Myocyte (in vitro differentiated cells): ENCODE data around the gene LMTK2. TPM values are rescaled to one million over a fixed set of nuclear protein-coding genes. Genes with fewer than 3 reads are reported as not detected.

Experiments used
- DNase-seq: peaks from one replicate; pipeline ENCODE4 v3.0.0-alpha.2; 2012; ENCODE audit warnings: low read depth
- polyA plus RNA-seq: library from polyadenylated mRNA; unstranded; fragments of >200 nt; gene quantifications from one replicate; pipeline ENCODE4 v1.2.1, GENCODE V29; 2012; ENCODE audit warnings: missing spikeins
- total RNA-seq: library from RNA; depleted of rRNA; stranded (reverse); fragments of >200 nt; gene quantifications from 2 replicates; pipeline ENCODE4 v1.2.3, GENCODE V29; 2014

The LMTK2 gene
- 7.1 and 7.3 TPM in 2 replicates for total RNA-seq
- 4.1 TPM for polyA plus RNA-seq

DNA sequence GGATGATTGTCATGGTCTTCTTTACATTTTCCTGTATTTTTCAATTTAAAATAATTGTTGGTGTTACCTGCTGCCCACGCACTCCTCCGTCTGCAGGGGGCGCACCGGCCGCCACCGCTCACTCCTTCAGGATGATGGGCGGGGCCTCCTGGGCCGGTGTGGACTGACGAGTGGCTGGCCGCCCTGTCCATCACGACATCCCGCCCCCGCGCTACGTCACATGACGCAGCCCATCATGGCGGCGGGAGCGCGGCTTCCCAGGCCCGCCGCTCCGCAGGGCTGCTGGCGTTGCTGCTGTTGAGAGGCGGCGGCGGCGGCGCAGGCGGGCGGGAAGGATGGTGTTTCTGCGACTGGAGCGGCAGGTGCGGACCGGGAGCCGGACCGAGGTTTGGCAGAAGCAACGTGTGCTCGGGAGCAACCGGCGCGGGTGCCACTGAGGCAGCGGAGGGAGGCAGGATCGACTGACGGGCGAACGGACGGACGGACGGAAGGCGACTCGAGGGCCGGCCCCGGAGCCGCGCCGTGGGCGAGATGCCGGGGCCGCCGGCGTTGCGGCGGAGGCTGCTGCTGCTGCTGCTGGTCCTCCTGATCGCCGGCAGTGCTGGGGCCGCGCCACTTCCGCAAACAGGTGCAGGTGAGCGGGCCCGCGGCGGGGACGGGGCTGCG is at the start of gene LMTK2:
Gene LMTK2, plus strand, starts transcription at position 216 of the 666 bp plus-strand sequence. Its CDS starts 316 bp downstream, at position 532.
- peak; percentile 96 for DNase-seq

DNA sequence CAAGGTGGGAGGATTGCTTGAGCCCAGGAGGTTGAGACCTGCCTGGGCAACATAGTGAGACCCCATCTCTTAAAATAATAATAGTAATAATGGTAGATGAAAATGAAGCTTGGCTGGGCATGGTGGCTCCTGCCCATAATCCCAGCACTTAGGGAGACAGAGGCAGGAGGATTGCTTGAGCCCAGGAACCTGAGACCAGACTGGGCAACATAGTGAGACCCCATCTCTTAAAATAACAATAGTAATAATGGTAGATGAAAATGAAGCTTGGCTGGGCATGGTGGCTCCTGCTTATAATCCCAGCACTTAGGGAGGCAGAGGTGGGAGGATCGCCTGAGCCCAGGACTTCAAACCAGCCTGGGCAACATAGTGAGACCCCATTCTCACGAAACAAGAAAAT is 49.5 kb upstream of the LMTK2 start:
- DNase-seq, result no peak

DNA sequence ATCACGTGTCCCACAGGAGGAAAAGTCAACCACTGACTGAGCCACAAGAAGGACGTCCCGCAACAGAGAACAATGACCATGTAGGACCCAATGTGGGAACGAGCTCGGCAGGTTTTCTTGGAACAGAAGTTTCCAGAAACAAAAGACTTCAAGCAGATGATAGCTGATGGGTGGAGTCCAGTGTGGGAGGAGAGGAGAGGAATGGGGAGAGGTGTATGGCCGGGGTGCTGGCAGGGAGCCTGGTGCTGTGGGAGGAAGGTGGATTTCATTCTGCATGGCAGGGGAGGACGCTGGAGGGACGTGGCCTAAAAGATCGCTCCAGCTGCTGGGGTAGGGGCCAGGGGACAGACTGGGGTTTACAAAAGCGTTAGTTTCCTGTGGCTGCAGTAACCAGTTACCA is 48.5 kb upstream of the LMTK2 start:
- no peak for DNase-seq

DNA sequence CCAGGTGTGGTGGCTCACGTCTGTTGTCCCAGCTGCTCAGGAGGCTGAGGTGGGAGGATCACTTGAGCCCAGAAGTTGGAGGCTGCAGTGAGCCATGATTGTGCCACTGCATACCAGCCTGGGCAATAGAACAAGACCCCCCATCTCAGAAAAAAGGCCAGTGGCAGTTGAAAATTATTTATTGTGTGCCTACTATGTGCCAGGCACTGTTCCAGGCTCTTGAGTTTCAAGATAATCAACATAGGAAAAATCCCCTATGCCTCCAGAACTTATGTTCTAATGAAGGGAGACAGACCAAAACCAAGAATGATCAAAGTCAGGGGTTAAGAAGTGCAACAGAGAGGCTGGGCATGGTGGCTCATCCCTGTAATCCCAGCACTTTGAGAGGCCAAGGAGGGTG is 42.4 kb upstream of the LMTK2 start:
- DNase-seq, result no peak

DNA sequence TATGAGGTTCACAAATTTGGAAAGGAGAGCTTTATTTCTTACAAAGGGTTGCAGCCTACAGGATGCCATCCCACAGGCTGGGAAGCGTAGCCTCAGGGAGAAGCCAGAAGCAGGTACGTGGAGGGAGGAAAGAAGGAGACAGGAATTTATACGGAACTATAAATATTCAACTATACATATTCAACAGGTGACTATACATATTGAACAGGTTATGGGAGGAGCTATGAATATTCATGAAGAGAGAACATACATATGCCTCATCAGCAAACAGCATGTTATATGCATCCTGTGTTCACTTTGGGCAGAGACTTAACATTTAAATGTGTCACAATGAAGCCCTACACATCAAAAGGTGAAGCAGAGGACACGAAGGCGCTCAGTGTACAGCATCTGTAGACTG is 40.5 kb upstream of the LMTK2 start:
- DNase-seq, result no peak

DNA sequence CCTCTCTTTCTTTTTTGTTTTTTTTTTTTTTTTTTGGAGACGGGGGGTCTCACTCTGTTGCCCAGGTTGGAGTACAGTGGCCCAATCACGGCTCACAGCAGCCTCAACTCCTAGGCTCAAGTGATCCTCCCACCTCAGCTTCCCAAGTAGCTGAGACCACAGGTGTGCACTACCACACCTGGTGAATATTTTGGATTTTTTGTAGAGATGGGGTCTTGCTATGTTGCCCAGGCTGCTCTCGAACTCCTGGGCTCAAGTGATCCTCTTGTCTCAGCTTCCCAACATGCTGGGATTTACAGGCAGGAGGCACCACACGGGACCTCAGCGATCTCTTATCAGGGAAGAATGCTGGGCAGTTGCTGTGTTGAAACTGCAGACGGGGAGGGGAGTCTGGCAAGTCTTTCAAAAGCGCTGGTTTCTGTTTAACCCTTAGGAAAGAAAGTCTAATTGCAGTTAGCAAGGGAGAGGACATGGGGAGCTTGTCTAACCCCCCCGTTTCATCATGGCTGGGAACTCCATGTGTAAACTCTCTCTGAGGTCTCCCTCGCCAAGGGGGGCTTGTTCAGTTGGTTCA is 39.6 kb upstream of the LMTK2 start:
- DNase-seq, result no peak

DNA sequence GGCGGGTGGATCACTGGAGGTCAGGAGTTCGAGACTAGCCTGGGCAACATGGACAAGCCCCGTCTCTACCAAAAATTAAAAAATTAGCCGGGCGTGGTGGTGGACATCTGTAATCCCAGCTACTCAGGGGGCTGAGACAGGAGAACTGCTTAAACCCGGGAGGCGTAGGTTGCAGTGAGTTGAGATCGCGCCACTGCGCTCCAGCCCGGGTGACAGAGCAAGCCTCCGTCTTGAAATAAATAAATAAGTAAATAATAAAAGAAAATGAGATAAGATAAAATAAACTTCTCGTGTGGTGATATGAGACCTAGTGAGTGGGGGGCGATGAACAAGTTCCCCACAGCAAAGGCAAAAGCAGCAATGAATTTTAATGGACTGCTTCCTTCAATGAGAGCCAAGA is 33.6 kb upstream of the LMTK2 start:
- DNase-seq, result no peak

DNA sequence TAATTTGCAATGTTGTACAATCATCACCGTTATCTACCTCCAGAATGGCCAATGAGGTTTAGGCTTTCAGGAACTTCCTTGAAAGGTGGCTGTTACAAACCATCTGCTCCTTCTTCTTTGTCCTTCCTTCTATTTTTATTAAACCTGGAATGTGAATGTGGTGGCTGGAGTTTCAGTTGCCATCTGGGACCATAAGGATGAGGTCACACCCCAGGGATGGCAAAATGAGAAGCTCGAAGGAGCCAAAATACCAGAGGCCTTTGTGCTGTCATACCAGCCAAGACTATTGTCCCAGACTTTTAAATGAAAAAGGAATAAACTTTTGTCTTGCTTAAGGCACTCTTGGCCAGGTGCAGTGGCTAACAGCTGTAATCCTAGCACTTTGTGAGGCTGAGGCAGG is 30.9 kb upstream of the LMTK2 start:
- peak; percentile 89 for DNase-seq

DNA sequence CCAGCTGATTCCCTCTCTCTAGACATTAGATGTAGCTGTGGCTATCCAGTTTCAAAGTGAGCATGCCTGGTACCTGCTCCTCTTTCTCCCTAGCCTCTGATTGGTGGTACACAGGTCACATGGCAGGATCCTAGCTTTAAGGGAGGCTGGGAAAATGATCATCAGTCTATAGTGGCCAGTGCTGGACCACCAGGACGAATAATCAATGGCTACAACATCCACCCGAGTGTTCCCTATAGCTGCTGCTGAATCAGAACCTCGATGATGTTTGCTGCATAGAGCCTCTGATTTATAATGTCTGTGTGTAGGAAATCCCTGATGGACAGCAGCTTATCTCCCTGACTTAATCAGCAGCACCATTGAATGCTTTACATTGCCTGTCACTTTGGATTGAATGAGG is 28.9 kb upstream of the LMTK2 start:
- DNase-seq, result no peak

DNA sequence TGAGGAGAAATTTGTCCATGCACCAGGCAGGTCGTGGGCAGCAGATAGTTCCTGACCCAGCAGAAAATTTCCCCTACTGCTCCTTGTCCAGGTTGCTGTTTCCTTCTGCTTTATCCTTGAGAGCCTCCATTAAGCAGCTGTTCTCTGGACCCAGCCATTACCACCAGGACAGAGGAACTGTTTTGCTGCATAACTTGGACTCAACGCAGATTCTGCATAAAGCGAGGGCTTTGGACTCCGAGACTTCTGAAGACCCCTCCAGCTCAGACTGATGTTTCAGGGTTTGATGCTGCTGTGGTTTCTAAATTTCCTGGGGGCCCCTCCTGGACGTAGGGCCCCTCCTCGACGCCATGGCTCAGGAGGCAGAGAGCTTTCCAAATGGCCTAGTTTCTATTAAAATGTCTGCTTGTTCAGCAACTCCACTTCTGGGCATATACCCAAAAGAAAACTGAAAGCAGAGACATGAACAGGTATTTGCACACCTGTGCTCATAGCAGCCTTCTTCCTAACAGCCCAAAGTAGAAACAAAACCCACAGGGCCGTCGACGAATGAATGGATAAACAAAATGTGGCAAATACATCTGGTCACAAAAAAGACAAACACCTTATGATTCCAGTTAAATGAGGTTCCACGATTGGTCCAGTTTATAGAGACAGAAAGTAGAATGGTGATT is 28.3 kb upstream of the LMTK2 start:
- DNase-seq, result no peak

DNA sequence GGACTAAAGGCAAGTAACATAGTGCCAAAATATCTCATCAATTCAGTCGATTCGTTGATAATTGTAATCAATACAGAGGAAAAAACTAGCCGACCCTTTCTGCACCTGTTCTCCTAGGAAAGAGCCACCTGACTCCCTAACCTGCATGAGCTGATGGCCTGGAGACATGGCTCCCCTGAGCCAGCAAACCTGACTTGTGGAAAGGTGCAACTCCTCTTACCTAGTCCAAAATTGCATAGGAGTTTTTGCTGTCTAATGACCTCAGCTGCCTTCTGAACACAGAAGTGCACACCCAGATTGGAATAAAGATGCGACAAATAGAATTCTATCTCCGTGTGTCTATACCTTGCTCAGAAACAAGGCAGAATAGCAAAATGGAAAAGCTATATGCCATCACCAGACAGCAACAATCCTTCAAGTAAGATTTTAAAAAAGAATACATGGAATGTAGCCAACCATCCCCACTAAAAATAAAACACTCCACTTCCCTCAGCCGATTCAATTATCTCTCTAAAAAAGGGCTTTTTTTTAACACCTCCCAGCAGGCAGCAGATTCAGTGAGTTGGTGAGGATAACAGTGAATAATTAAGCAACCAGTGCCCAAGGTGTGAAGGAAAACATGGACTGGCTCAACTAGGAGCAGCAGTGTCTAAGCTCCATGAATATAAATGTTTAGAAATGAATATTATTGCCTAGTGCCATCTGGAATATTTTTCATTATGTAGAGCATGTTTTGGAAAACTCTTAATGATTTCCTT is 26.6 kb upstream of the LMTK2 start:
- DNase-seq, result no peak

DNA sequence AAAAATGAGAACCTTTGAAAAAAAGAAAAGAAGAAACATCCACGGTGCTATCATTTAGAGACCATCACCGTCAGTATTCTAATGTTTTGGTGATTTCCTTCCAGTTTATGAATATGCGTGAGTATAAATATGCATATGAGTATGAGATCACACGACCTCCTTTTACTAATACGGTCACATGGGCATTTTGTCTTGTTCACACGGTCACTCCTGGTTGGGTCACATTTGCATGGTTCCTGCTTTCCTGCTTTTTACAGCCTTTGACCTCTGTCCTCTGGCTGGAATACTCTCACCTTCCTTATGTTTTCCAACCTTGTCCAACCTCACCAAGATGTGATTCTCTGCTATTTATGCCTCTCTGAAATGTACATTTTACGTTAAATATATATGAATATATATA is 25.3 kb upstream of the LMTK2 start:
- DNase-seq, result no peak

DNA sequence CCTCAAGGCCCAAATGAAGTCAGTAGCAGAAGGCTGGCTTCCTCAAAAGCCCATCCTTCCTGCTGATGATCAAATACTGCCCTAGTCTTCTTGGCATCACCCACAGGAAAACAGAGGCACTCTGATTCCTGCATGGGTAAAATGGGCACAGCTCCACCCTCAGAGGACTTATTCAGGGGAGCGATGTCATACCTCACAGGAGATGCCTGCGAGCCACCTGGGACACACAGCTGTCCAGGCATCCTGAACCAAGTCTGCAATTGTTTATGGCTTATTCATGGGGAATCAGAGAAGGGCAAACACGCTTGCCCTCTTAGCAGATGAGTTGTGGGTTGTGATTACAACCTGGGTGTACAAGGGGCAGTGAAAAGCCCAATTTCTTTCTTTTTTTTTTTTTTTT is 22.0 kb upstream of the LMTK2 start:
- no peak for DNase-seq

DNA sequence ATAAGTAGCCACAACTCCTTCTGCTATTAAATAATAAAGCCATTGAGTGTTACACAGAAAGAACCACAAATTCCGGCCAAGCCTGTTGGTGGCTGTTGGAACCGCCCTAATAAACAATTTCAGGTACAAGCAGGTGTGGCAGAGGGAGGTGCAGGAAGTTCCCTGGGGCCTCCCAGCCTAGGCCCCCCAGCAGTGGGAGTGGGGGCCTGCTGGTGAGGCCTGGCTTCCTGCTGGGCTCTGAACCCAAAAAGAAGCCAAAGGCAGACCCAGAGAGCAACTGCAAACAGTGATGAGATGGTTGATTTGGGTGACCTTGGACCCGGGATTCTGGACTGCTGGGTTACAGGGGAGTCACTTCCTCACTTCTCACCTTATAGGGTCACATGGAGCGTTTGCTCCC is 21.0 kb upstream of the LMTK2 start:
- DNase-seq, result no peak

DNA sequence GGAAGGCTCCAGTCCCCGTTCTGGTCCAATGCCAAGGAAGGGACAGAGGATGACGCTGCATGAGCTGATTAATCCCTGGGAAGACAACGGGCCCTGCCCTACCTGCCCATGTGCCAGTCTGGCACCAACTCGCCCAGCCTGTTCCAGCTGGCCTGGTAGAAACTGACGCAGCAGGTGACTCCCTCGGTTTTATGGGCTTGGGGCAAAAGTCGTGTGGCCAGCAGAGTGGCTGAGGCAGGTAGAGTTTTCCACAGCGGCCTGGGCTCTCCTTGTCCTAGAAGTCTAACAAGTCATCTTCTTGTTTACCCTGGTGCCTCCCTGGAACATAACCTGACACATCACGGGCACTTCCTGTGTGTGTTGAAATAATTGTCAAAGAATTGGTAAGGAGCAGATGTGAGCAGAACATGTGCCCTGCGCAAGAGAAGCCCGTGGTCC is 20.4 kb upstream of the LMTK2 start:
- no peak for DNase-seq

DNA sequence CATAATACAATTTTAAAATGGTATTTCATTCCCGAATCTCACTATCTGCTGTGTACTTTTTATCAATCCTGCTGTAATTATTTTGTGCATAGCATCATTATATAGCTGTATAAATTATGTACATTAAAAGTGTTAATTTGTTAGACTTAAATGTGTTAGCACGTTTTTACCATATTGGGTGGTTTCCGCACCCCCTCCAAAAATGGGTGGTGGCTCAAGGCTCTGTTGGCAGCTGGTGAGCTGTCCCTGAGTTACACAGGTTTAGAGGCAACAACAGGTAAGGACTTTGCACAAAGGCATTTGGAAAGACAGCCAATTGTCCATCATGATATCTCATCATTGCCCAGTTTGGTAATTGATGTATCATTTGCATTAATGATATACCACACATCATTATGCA is 18.6 kb upstream of the LMTK2 start:
- no peak for DNase-seq

DNA sequence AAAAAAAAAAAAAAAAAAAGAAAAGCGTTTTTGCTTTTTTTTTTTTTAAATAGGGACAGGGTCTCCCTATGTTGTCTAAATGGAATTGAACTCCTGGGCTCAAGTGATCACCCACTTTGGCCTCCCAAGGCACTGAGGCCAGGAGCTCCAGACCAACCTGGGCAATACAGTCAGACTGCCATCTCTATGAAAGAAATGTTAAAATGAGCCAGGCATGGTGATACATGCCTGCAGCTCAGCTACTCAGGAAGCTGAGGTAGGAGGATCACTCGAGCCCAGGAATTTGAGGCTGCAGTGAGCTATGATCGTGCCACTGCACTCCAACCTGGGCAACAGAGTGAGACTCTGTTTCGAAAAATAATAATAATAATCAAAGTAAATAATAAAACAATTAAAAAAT is 16.5 kb upstream of the LMTK2 start:
- no peak for DNase-seq

DNA sequence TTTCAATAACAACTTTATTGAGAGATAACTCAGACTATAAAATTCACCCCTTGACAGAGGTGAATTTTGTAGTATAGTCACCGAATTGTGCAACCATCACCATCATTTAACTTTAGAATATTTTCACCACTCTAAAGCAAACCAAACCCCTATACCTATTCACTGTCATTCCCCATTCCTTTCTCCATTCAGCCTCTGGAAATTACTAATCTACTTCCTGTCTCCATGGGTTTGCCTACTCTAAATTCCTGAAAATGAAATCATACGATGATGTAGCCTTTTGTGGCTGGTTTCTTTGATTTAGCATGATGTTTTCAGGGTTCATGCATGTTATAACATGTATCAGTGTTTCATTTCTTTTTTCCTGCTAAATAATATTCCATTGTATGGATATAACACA is 15.6 kb upstream of the LMTK2 start:
- no peak for DNase-seq

DNA sequence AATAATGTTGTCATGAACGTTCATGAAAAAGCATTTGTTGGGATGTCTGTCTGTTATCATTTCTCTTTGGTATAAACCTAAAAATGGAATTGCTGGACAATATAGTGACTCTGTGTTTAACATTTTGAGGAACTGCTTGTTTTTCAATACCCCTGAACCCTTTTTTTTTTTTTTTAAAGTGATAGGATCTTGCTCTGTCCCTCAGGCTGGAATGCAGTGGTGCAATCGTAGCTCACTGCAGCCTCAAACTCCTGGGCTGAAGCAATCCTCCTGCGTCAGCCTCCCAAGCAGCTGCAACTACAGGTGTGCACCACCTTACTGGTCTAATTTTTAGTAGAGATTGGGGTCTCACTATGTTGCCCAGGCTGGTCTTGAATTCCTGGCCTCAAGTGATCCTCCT is 15.1 kb upstream of the LMTK2 start:
- DNase-seq, result no peak

DNA sequence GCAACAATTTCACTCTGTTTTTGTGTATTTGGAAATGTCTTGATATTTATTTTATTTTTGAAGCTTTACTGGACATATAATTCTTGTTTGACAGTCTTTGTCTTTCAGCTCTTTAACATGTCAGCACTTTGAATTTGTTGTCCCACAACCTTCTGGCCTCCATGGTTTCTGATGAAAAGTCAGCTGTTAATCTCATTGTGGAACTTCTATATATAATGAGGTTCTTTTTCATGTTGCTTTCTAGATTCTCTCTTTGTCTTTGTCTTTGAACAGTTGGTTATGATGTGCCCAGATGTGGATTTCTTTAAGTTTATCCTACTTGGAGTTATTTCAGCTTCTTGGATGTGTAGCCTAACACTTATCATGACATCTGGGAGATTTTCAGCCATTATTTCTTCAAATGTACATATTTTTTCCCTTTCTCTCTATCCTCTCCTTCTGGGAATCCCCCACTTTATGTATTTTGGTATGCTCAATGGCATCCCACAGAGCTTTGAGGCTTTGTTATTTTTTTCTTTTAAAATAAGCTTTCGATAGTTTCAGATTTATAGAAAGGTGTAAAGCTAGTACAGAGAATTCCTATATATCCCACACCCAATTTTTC is 9.5 kb upstream of the LMTK2 start:
- no peak for DNase-seq

DNA sequence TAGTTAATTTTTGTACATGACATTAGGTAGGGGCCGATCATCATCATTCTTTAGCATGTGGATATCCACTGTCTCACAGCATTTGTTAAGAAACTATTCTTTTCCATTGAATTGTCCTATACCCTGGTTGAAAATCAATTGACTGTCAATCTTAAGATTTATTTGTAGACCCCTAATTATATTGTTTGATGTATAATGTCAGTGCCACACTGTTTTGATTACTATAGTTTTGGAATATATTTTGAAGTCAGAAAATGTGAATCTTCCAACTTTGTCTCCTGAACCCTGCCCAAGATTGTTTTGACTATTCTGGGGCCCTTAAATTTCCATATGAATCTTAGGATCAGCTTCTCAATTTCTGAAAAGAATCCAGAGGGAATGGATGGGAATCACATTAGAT is 6.6 kb upstream of the LMTK2 start:
- no peak for DNase-seq

DNA sequence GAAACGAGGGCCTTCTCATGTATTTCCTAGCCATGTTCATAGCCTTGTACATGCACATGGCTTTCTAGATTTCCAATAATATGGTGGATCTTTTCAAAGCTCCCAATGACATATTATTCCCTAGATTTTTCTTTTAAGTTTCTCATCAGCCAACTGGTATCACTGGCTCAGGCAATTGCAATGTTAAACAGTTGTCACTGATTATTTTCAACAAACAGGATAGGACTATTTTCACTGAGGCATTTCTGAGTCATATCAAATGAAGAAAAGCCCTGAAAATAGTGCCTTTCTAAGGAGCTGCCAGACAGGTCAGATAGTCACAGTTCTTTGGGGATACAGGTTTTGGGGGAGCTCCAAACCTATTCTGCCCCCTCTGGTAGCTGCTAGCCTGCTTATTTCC is 4.5 kb upstream of the LMTK2 start:
- no peak for DNase-seq
